ENCODE data around the gene NID1.
"Not testable (repeated sequence)": the region's sequence is repeated elsewhere in the genome, so short reads cannot be mapped to it uniquely, and the experiment has no call there.

Gene NID1

DNA sequence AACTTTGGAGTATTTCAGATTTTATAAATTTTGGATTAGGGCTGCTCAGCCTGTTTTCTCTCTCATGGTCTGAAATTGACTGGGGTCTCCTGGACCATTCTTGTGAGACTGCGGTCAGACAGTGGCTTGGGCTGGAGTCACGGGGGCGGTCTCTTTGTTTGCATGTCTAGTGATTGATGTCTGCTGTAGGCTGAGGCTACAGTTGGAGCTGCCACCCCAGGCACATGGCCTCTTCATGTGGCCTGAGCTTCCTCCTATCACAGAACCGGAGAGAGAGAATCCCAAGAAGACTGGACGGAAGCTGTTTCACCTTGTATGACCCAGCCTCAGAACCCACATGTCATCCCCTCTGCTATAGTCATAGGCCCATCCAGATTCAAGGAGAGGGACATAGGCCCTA is 96.1 kb downstream of the NID1 start:
- FAIRE-seq: no peak
- no peak for TF ChIP-seq TAF1 (IDR thresholded peaks at IDR 0.05; ENCODE audit: low read depth, low read length)
- TF ChIP-seq PAX5 (IDR thresholded peaks at IDR 0.05; ENCODE audit: insufficient read depth, low read length, severe bottlenecking): no peak
- TF ChIP-seq POLR2AphosphoS5 (IDR thresholded peaks at IDR 0.05; ENCODE audit: low read depth, low read length): no peak
- no peak for TF ChIP-seq POLR2A (IDR thresholded peaks at IDR 0.05; ENCODE audit: low read depth, low read length)
- TF ChIP-seq POU2F2 (IDR thresholded peaks at IDR 0.05; ENCODE audit: low read depth, low read length): no peak
- TF ChIP-seq SPI1 (IDR thresholded peaks at IDR 0.05; ENCODE audit: low read depth, low read length): no peak
- no peak for DNase-seq (ENCODE audit: insufficient read length, low spot score)

DNA sequence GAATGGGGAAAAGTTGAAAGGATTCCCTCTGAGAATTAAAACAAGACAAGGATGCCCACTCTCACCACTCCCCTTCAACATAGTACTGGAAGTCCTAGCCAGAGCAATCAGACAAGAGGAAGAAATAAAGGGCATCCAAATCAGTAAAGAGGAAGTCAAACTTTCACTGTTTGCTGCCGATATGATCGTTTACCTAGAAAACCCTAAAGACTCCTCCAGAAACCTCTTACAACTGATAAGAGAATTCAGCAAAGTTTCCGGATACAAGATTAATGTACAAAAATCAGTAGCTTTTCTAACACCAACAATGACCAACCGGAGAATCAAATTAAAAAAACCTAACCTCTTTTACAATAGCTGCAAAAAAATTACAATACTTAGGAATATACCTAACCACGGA is 98.8 kb downstream of the NID1 start:
- FAIRE-seq; DNase-seq (ENCODE audit: insufficient read length, low spot score): not testable (repeated sequence)

DNA sequence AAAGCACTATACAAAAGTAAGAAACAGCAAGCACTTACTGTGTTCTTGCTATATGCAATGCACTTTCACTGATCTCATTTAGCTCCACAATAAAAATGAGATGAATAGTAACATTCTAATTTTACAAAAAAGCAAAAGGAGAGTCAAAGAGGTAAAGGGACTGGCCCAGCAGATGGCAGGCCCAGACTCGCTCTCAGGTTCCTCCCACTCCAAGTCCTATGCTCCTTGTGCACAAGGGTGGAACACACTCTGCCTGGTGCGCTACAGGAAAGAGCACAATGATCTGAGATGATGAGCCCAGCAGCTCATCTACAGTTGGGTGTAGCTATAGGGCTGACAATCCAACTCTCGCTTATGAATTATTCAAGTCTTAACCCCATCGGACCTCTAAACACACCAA is 104.1 kb downstream of the NID1 start:
- no peak for DNase-seq (ENCODE audit: insufficient read length, low spot score)
- no peak for FAIRE-seq
- no peak for TF ChIP-seq PAX5 (IDR thresholded peaks at IDR 0.05; ENCODE audit: insufficient read depth, low read length, severe bottlenecking)
- TF ChIP-seq POLR2A (IDR thresholded peaks at IDR 0.05; ENCODE audit: low read depth, low read length): no peak
- TF ChIP-seq SPI1 (IDR thresholded peaks at IDR 0.05; ENCODE audit: low read depth, low read length): no peak
- TF ChIP-seq POLR2AphosphoS5 (IDR thresholded peaks at IDR 0.05; ENCODE audit: low read depth, low read length): no peak
- TF ChIP-seq TAF1 (IDR thresholded peaks at IDR 0.05; ENCODE audit: low read depth, low read length): no peak
- TF ChIP-seq POU2F2 (IDR thresholded peaks at IDR 0.05; ENCODE audit: low read depth, low read length): no peak

DNA sequence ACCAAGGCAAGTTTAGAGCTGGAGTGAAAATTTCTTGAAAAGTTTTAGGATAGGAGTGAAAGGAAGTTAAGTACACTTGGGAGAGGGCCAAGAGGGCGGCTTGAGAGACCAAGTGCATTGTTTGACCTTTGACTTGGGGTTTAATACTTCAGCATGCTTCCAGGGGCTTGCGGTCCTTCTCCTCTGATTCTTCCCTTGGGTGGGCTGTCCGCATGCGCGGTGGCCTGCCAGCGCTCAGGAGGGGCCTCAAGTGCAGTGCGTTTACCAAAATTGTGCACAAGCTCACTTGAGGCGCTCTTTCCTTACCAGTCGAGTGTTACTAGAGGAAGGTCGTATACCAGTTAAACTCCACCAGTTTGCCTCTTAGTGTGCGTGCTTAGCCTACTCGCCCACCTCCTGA is 106.9 kb downstream of the NID1 start:
- no peak for FAIRE-seq
- no peak for TF ChIP-seq TAF1 (IDR thresholded peaks at IDR 0.05; ENCODE audit: low read depth, low read length)
- TF ChIP-seq POU2F2 (IDR thresholded peaks at IDR 0.05; ENCODE audit: low read depth, low read length): no peak
- no peak for TF ChIP-seq PAX5 (IDR thresholded peaks at IDR 0.05; ENCODE audit: insufficient read depth, low read length, severe bottlenecking)
- TF ChIP-seq POLR2A (IDR thresholded peaks at IDR 0.05; ENCODE audit: low read depth, low read length): no peak
- no peak for TF ChIP-seq POLR2AphosphoS5 (IDR thresholded peaks at IDR 0.05; ENCODE audit: low read depth, low read length)
- no peak for TF ChIP-seq SPI1 (IDR thresholded peaks at IDR 0.05; ENCODE audit: low read depth, low read length)
- DNase-seq (ENCODE audit: insufficient read length, low spot score): no peak

DNA sequence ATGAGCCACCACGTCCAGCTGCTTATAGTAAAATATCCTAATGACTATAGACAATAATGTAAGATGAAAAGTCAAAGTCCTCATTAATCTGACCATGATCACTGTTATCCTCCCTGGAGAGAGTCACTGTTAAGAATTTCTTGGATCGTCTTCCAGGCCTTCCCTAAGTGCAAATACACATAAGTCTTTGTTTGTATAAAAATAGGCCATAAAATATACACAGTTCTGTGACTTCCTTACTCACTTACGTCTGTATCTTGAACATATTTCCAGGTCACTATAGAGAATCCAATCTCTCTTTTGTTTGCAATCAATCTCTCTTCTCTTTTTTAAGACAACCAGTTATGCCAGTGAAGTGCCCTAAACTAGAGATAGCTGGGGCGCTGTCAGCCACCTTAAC is 109.1 kb downstream of the NID1 start:
- FAIRE-seq (no peak), DNase-seq (ENCODE audit: insufficient read length, low spot score) (no peak)
- no peak for TF ChIP-seq POU2F2 (IDR thresholded peaks at IDR 0.05; ENCODE audit: low read depth, low read length)
- TF ChIP-seq SPI1 (IDR thresholded peaks at IDR 0.05; ENCODE audit: low read depth, low read length): no peak
- no peak for TF ChIP-seq TAF1 (IDR thresholded peaks at IDR 0.05; ENCODE audit: low read depth, low read length)
- no peak for TF ChIP-seq POLR2A (IDR thresholded peaks at IDR 0.05; ENCODE audit: low read depth, low read length)
- no peak for TF ChIP-seq PAX5 (IDR thresholded peaks at IDR 0.05; ENCODE audit: insufficient read depth, low read length, severe bottlenecking)
- TF ChIP-seq POLR2AphosphoS5 (IDR thresholded peaks at IDR 0.05; ENCODE audit: low read depth, low read length): no peak

DNA sequence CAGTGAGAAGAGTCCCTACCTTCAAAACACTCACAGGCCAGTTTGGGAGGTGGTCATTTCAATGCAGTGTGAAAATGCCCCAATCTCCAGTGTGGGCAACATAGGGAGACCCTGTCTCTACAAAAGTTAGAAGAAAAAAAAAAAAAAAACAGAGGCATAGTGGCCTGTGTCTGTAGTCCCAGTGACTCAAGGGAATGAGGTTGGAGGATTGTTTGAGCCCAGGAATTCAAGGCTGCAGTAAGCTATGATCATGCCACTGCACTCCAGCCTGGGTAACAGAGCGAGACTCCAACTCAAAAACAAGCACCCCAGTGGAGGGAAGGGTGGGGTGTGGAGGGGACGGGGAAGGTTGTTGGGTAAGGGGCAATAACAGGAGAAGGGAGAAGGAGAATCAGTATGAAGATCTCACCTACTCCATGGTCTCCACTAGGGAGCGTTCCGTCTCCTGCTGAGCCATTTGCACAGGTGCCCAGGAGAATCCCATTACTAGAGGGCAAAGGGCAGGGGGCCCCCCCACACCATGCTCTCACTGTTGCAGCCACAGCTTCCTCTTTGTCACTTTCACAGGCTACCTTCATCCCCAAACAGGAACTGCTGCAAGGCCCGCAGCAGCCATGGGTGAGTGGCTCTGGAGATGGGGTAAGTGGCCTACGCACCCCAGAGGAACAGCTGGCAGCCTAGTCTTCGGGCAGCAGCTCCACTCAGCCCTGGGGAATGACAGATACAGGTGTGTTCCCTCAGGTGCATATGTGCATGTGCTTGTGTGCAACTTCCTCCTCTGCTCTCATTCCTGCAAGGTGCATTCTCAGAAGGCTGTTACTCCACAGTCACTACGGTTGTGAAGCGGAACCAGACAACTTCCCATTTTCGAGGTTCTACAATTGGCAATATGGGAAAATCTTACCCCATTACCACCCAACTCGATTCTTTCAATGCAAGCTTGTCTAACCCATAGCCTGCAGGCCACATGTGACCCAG is 110.3 kb downstream of the NID1 start:
- FAIRE-seq (peak; percentile 99), DNase-seq (ENCODE audit: insufficient read length, low spot score) (peak; percentile 63)
- TF ChIP-seq PAX5 (IDR thresholded peaks at IDR 0.05; ENCODE audit: insufficient read depth, low read length, severe bottlenecking): peak; percentile 96
- TF ChIP-seq SPI1 (IDR thresholded peaks at IDR 0.05; ENCODE audit: low read depth, low read length): peak; percentile 95
- TF ChIP-seq POLR2AphosphoS5 (IDR thresholded peaks at IDR 0.05; ENCODE audit: low read depth, low read length): no peak
- no peak for TF ChIP-seq POLR2A (IDR thresholded peaks at IDR 0.05; ENCODE audit: low read depth, low read length)

DNA sequence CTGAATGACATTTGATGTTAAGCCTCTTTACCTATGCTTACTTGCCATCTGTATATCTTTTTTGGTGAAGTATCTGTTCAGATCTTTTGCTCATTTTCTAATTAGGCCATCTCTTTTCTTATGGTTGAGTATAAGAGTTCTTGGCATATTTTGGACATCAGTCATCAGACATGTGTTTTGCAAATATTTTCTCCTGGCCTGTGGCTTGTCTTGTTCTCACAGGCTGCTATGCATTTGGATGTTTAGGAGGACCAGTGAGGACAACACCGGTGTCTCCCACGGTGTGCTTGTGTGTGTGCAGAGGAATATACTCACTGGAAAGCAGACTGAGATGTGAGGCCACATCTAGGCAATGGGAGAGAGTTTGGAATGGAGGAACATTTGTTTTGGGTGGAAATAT is 111.1 kb downstream of the NID1 start:
- DNase-seq (ENCODE audit: insufficient read length, low spot score) (no peak), FAIRE-seq (no peak)
- TF ChIP-seq POLR2AphosphoS5 (IDR thresholded peaks at IDR 0.05; ENCODE audit: low read depth, low read length) (no peak), POLR2A (IDR thresholded peaks at IDR 0.05; ENCODE audit: low read depth, low read length) (no peak), SPI1 (IDR thresholded peaks at IDR 0.05; ENCODE audit: low read depth, low read length) (no peak), POU2F2 (IDR thresholded peaks at IDR 0.05; ENCODE audit: low read depth, low read length) (no peak), PAX5 (IDR thresholded peaks at IDR 0.05; ENCODE audit: insufficient read depth, low read length, severe bottlenecking) (no peak), TAF1 (IDR thresholded peaks at IDR 0.05; ENCODE audit: low read depth, low read length) (no peak)

DNA sequence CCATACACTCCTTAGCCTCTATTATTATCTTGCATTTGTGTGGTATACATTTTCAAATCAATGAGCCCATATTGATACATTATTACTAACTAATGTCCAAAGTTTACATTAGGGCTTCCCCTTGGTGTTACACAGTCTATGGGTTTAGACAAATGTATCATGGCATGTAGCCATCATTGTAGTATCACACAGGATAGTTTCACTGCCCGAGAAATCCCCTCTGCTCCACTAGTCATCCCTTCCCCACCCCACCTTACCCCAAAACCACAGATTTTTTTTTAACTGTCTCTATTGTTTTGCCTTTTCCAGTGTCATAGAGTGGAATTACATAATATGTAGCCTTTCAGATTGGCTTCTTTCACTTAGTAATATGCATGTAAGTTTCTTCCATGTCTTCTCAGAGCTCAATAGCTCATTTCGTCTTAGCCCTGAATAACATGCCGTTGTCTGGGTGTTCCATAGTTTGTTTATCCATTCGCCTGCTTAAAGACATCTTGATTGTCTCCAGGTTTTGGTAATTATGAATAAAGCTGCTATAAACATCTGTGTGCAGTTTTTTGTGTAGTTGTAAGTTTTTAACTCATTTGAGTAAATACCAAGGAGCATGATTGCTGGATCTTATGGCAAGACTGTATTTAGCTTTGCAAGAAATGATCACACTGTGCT is 111.8 kb downstream of the NID1 start:
- peak; percentile 65 for FAIRE-seq
- TF ChIP-seq SPI1 (IDR thresholded peaks at IDR 0.05; ENCODE audit: low read depth, low read length): 0 out of 2 replicates have a peak, but pooled peaks have one; percentile 4
- TF ChIP-seq PAX5 (IDR thresholded peaks at IDR 0.05; ENCODE audit: insufficient read depth, low read length, severe bottlenecking): no peak
- TF ChIP-seq POU2F2 (IDR thresholded peaks at IDR 0.05; ENCODE audit: low read depth, low read length): 0 out of 2 replicates have a peak, but pooled peaks have one; percentile 24
- DNase-seq (ENCODE audit: insufficient read length, low spot score): no peak

DNA sequence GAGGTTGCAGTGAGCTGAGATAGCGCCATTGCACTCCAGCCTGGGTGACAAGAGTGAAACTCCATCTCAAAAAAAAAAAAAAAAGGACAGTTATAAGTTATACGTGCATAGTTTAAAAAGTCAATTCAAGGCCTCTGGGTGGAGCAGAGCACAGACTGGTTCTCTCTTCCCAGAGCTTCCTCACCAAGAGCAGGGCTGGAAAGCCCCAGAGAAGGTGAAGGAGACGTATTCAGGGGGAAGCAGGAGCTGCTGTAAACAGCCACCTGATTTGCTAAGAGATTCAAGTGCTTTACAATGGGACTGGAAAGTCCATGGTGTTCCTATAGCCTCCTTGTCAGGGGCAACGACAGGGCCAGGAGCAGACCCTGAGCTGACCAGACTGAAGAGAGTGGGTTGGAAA is 113.2 kb downstream of the NID1 start:
- no peak for DNase-seq (ENCODE audit: insufficient read length, low spot score)
- no peak for FAIRE-seq
- TF ChIP-seq SPI1 (IDR thresholded peaks at IDR 0.05; ENCODE audit: low read depth, low read length): no peak
- no peak for TF ChIP-seq PAX5 (IDR thresholded peaks at IDR 0.05; ENCODE audit: insufficient read depth, low read length, severe bottlenecking)
- TF ChIP-seq POLR2A (IDR thresholded peaks at IDR 0.05; ENCODE audit: low read depth, low read length): no peak
- no peak for TF ChIP-seq TAF1 (IDR thresholded peaks at IDR 0.05; ENCODE audit: low read depth, low read length)
- TF ChIP-seq POU2F2 (IDR thresholded peaks at IDR 0.05; ENCODE audit: low read depth, low read length): no peak
- TF ChIP-seq POLR2AphosphoS5 (IDR thresholded peaks at IDR 0.05; ENCODE audit: low read depth, low read length): no peak
